Smooth muscle cell of the brain vasculature (primary cell): Measurements from ENCODE around the gene TFRC.
"Not testable (repeated sequence)": the region's sequence is repeated elsewhere in the genome, so short reads cannot be mapped to it uniquely, and the experiment has no call there.

Experiments used
- DNase-seq: peaks from one replicate; pipeline ENCODE4 v3.0.0-alpha.2; 2012; ENCODE audit warnings: low read depth, low spot score

TFRC gene

GRCh38 chr3:196081834-196082618 is at the start of gene TFRC:
TSS of gene TFRC (minus strand) at chr3:196082090. CDS start at chr3:196077099, 4,991 bp downstream.
- DNase-seq: peak; percentile 77

GRCh38 chr3:196128172-196128843 is 46.4 kb upstream of the TFRC start:
- DNase-seq: no peak

GRCh38 chr3:196127308-196128040 is 45.6 kb upstream of the TFRC start:
- no peak for DNase-seq

- DNase-seq: no peak
Measured at GRCh38 chr3:196124608-196125007, 42.7 kb upstream of the TFRC start.

- DNase-seq: no peak
Measured at GRCh38 chr3:196122688-196123046, 40.8 kb upstream of the TFRC start.

GRCh38 chr3:196122021-196122687 is 40.3 kb upstream of the TFRC start:
- DNase-seq: no peak

GRCh38 chr3:196121066-196121465 is 39.2 kb upstream of the TFRC start:
- no peak for DNase-seq

- no peak for DNase-seq
Measured at GRCh38 chr3:196120291-196120951, 38.5 kb upstream of the TFRC start.

- no peak for DNase-seq
Measured at GRCh38 chr3:196117809-196118208, 35.9 kb upstream of the TFRC start.

GRCh38 chr3:196115678-196116083 is 33.8 kb upstream of the TFRC start:
- no peak for DNase-seq

GRCh38 chr3:196111939-196112386 is 30.1 kb upstream of the TFRC start:
- DNase-seq: no peak

- DNase-seq: no peak
Measured at GRCh38 chr3:196108075-196108743, 26.3 kb upstream of the TFRC start.

GRCh38 chr3:196104707-196105106 is 22.8 kb upstream of the TFRC start:
- DNase-seq: not testable (repeated sequence)

- DNase-seq: not testable (repeated sequence)
Measured at GRCh38 chr3:196098365-196098980, 16.6 kb upstream of the TFRC start.

- DNase-seq: no peak
Measured at GRCh38 chr3:196097373-196098154, 15.7 kb upstream of the TFRC start.

GRCh38 chr3:196096382-196096953 is 14.6 kb upstream of the TFRC start:
- no peak for DNase-seq

- DNase-seq: no peak
Measured at GRCh38 chr3:196093317-196094111, 11.6 kb upstream of the TFRC start.

GRCh38 chr3:196087906-196088305 is 6.0 kb upstream of the TFRC start:
- no peak for DNase-seq
